Mucosa of descending colon (tissue), 3 donors: ENCODE measurements around the gene TADA2A. TPM values are rescaled to one million over a fixed set of nuclear protein-coding genes. Genes with fewer than 3 reads are reported as not detected.

ENCODE experiments used
- ATAC-seq: fragments of 200-7000 bp; cut with Tn5 transposase; one replicate; pipeline ENCODE4 v1.9.1; 2020; ENCODE audit warnings: mild to moderate bottlenecking, moderate library complexity
- DNase-seq, 3 donors: peaks; one replicate each; pipeline ENCODE4 v3.0.0-alpha.2; 2020
- H3K36me3 ChIP-seq: fragments of 200-600 bp; one replicate; pipeline ENCODE4 v1.8.0; 2021; ENCODE audit warnings: low read depth, mild to moderate bottlenecking
- H3K4me1 ChIP-seq: fragments of 200-600 bp; one replicate; pipeline ENCODE4 v1.8.0; 2021; ENCODE audit warnings: low read depth, mild to moderate bottlenecking
- H3K4me3 ChIP-seq: fragments of 200-600 bp; one replicate; pipeline ENCODE4 v1.8.0; 2021; ENCODE audit warnings: mild to moderate bottlenecking
- H3K9me3 ChIP-seq: fragments of 200-600 bp; one replicate; pipeline ENCODE4 v1.8.0; 2021; ENCODE audit warnings: mild to moderate bottlenecking
- intact Hi-C, 2 donors: fragments of 100-400 bp; cut with DNase I in 1 of 2; cut with micrococcal nuclease in 1 of 2; formaldehyde crosslinking; loops; one replicate each; pipeline versions ENCODE4 v1.11.0 to v1.11.1; 2022; cut with DNase I, micrococcal nuclease
- total RNA-seq, 3 donors: library from RNA; stranded (reverse); fragmentation: NEBNext Ultra II Directional in 2 of 3; extraction: Animal tissue kit (Norgen Biotek cat#: 25700) in 2 of 3; gene quantifications; one replicate each; pipeline versions ENCODE4 v1.2.1 to v1.2.4, GENCODE V29; 2021 to 2023
- TF ChIP-seq, protein P1 (sequence below): fragments of 200-600 bp; IDR thresholded peaks from one replicate; pipeline ENCODE4 v1.8.0; 2022; ENCODE audit warnings: antibody characterized with exemption, mild to moderate bottlenecking
- donor health status: DM: no; HTN: no; CAD: no; lungs with moderate emphysema.
- donor health status: DM: no; HTN: no; CAD: no.
- donor health status: DM: no; HTN: yes; CAD: no.

Gene TADA2A
- total RNA-seq, 3 donors from 2014 or later: 22.8 to 29.6 (median 28.0) TPM

DNA sequence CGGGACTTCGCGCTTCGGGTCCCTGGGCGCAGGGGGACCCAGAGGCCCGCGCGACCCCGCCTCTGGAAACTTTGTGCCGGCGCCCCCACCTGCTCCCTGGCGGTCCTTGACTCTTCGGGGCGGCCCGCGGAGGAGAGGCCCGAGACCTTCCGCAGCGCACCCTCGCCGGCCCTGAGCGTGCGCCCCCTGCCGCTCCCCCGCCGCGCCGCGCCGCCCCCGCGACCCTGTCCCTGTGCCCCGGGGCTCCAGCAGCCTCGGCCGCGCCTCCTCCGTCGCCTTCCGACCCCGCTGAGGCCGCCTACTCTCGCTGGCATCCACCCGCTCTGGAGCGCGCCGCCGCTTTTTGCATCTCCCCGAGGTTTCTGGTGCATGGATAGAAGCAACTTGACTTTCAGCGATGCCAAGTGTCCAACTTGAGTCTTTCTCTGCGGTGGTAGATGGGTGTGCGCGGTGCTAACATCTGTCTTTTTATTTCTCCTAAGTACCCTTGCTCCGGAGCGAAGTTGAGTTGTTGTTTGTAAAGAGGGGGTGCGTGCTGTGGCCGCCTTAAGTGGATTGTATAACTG is 83.4 kb downstream of the TADA2A start:
- intact Hi-C loops: no loop called here

DNA sequence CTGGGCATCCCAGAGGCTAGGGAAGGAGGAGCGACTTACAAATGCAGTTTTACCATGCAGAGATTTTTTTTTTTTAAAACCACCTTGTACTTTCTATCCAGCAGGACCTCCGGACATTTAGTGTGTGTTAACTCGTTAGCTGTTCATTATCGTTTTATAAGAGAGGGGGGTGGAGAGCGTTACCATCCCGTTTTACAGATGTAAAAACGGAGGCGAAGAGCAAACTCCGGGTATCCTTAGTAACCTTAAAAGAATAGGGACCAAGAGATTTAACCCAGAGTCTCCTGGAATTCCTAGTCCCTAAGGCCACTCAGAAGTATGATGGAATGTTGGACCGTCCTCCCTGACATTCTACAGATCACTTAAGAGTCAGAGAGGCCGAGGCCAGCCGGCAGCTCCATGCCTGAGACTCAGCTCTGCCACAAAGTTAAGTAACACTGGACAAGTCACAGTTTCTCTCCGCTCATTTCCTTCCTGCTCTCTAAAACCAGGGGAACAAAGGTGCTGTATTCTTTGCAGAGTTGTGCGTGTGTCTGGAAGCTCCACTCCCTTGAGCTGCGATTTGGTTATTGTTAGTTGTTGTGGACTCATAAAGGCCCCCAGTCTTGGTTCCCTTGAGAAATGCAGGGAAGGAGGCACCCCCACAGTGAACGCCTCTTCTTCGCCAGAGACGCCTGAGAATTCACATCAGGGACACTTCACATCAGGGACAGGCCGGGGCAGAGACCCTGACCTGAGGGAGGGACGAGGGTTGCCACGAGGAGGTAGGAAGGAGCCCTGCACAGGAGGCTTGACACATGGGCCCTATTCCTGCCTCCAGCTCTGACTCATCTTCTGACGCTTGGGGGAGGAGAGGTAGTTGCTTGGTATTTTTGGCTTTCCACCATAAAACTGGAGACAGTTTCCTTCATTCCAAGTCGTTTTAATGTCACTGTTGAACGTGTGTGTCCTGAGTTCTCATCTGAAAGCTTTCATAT is 84.2 kb downstream of the TADA2A start:
- peaks cover 3% of the 10 kb centered on the region for H3K4me1 ChIP-seq
- H3K4me3 ChIP-seq: no peak overlapping the region
- H3K9me3 ChIP-seq: no peaks in the 10 kb centered on the region
- H3K36me3 ChIP-seq: no peaks in the 10 kb centered on the region
- intact Hi-C loops: no loop called here
- ATAC-seq: no peak
- TF ChIP-seq, protein P1, sequence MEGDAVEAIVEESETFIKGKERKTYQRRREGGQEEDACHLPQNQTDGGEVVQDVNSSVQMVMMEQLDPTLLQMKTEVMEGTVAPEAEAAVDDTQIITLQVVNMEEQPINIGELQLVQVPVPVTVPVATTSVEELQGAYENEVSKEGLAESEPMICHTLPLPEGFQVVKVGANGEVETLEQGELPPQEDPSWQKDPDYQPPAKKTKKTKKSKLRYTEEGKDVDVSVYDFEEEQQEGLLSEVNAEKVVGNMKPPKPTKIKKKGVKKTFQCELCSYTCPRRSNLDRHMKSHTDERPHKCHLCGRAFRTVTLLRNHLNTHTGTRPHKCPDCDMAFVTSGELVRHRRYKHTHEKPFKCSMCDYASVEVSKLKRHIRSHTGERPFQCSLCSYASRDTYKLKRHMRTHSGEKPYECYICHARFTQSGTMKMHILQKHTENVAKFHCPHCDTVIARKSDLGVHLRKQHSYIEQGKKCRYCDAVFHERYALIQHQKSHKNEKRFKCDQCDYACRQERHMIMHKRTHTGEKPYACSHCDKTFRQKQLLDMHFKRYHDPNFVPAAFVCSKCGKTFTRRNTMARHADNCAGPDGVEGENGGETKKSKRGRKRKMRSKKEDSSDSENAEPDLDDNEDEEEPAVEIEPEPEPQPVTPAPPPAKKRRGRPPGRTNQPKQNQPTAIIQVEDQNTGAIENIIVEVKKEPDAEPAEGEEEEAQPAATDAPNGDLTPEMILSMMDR: no peak
- peak in 1 of 3 donors; percentile 6 for DNase-seq

More for the DNA sequence above, 83.4 kb downstream of the TADA2A start:
- H3K36me3 ChIP-seq: no peaks in the 10 kb centered on the region
- peak overlapping the region; percentile 27 for H3K4me3 ChIP-seq
- TF ChIP-seq, protein P1: no peak
- H3K4me1 ChIP-seq: peaks cover 3% of the 10 kb centered on the region
- DNase-seq (peak; percentile 53 to 75 (median 71)), ATAC-seq (peak; percentile 52)
- no peaks in the 10 kb centered on the region for H3K9me3 ChIP-seq

DNA sequence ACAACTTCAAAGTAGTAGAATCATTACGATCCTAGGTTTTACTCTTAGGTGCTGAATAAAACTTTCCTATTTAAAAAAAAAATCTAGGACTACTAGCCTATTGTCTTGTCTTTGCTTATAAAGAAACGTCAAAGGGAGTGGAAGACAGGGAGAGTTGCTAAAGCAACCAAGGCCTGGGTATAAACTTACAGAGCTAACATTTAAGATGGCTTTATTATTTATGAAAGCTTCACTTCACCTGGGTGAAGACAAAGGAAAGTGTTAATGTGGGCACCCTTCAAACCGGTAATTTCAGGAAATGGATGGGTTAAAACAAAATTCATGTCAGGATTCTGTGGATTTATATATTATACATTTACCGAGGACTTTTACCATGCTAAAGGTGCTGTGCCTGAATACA is 85.5 kb downstream of the TADA2A start:
- no peaks in the 10 kb centered on the region for H3K9me3 ChIP-seq
- no peaks in the 10 kb centered on the region for H3K36me3 ChIP-seq
- H3K4me1 ChIP-seq: peaks cover 3% of the 10 kb centered on the region
- intact Hi-C loops: no loop called here
- DNase-seq: no peak
- no peak overlapping the region for H3K4me3 ChIP-seq
- TF ChIP-seq, protein P1: no peak
- ATAC-seq: no peak

- DNase-seq: no peak
- no peaks in the 10 kb centered on the region for H3K36me3 ChIP-seq
- H3K4me1 ChIP-seq: peaks cover 3% of the 10 kb centered on the region
- H3K9me3 ChIP-seq: no peaks in the 10 kb centered on the region
- TF ChIP-seq, protein P1: no peak
- no peak for ATAC-seq
- no peak overlapping the region for H3K4me3 ChIP-seq
- intact Hi-C loops: no loop called here
Observed at GRCh38 chr17:37493249-37494027, 86.8 kb downstream of the TADA2A start.

- no peak for DNase-seq
- intact Hi-C loops: no loop called here
- TF ChIP-seq, protein P1: no peak
- Histone ChIP-seq H3K4me3 (no peak overlapping the region), H3K36me3 (no peaks in the 10 kb centered on the region), H3K4me1 (peaks cover 3% of the 10 kb centered on the region), H3K9me3 (no peaks in the 10 kb centered on the region)
- no peak for ATAC-seq
Observed at GRCh38 chr17:37494401-37494831, 87.7 kb downstream of the TADA2A start.
